ENCODE results near the gene ZFPM1. TPM values are rescaled to one million over a fixed set of nuclear protein-coding genes. Genes with fewer than 3 reads are reported as not detected.

The ZFPM1 gene
- total RNA-seq, 1 experiment from 2014 or later, result 0.75 TPM

DNA sequence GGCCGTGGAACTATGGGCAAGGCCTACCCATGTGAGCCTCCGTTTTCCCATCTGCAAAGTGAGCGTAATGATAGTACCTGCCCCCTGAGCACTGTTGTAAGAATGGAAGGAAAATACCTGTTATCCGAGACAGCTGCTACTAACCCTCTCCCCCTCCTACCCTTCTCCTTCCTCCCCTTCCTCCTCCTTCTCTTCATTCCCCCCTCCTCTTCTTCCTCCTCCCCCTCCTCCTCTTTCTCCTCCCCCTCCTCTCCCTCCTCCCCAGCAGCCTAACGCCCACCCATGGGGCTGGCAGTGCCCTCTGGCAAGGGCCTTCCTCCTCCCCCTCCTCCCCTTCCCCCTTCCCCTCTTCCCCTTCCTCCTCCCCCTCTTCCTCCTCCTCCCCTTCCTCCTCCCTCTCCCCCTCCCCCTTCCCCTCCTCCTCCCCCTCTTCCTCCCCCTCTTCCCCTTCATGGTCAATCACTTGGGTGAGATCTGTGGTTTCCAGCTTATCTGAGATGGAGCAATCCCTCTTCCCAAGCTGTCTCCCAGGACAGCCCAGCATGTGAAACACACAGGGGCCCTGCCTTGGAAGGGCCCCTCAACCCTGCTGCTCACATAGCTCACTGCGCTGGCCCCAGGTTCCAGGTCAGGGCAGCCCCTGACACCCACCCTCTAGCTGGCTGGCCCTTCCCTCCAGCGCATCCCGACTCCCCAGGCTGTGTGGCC is 6.4 kb downstream of the ZFPM1 start:
- no peak overlapping the region for H3K4me2 ChIP-seq (ENCODE audit: low read depth, low read length, poor library complexity, severe bottlenecking)
- no peak overlapping the region for H2AFZ ChIP-seq (ENCODE audit: low read length)
- no peak overlapping the region for H3K9ac ChIP-seq (ENCODE audit: low read length)
- no peak for DNase-seq
- H3K4me3 ChIP-seq (ENCODE audit: low read length), result no peak overlapping the region
- no peaks in the 10 kb centered on the region for H3K9me2 ChIP-seq (replicated peaks; ENCODE audit: insufficient read depth, low read length)
- no peaks in the 10 kb centered on the region; the same call in 1 of the 2 replicates for H3K27me3 ChIP-seq (ENCODE audit: low read length)
- peaks cover 4% of the 10 kb centered on the region; the same call in 1 of the 2 replicates for H4K20me1 ChIP-seq (ENCODE audit: insufficient read depth, low read depth, low read length)
- H3K36me3 ChIP-seq (ENCODE audit: insufficient read depth, low read length), result no peaks in the 10 kb centered on the region
- no peaks in the 10 kb centered on the region for H3K79me2 ChIP-seq (ENCODE audit: low read length)
- peaks cover 25% of the 10 kb centered on the region for H3K4me1 ChIP-seq (ENCODE audit: low read length)
- H3K9me3 ChIP-seq (ENCODE audit: low read length), result no peaks in the 10 kb centered on the region
- H3K27ac ChIP-seq (ENCODE audit: low read length), result no peak overlapping the region

GRCh38 chr16:88460496-88461330 is 7.6 kb downstream of the ZFPM1 start:
- Histone ChIP-seq H3K27me3 (ENCODE audit: low read length) (no peaks in the 10 kb centered on the region; the same call in 1 of the 2 replicates), H3K9me3 (ENCODE audit: low read length) (no peaks in the 10 kb centered on the region), H3K27ac (ENCODE audit: low read length) (no peak overlapping the region), H3K4me1 (ENCODE audit: low read length) (peaks cover 14% of the 10 kb centered on the region), H2AFZ (ENCODE audit: low read length) (no peak overlapping the region), H3K79me2 (ENCODE audit: low read length) (no peaks in the 10 kb centered on the region), H3K9ac (ENCODE audit: low read length) (no peak overlapping the region), H3K4me3 (ENCODE audit: low read length) (no peak overlapping the region), H4K20me1 (ENCODE audit: insufficient read depth, low read depth, low read length) (no peaks in the 10 kb centered on the region), H3K4me2 (ENCODE audit: low read depth, low read length, poor library complexity, severe bottlenecking) (no peak overlapping the region), H3K9me2 (replicated peaks; ENCODE audit: insufficient read depth, low read length) (no peaks in the 10 kb centered on the region), H3K36me3 (ENCODE audit: insufficient read depth, low read length) (no peaks in the 10 kb centered on the region)
- DNase-seq, result no peak

- Histone ChIP-seq H4K20me1 (ENCODE audit: insufficient read depth, low read depth, low read length) (no peaks in the 10 kb centered on the region), H3K9me2 (replicated peaks; ENCODE audit: insufficient read depth, low read length) (no peaks in the 10 kb centered on the region), H3K4me3 (ENCODE audit: low read length) (no peak overlapping the region), H3K9me3 (ENCODE audit: low read length) (no peaks in the 10 kb centered on the region), H2AFZ (ENCODE audit: low read length) (no peak overlapping the region), H3K27me3 (ENCODE audit: low read length) (no peaks in the 10 kb centered on the region; the same call in 1 of the 2 replicates), H3K4me1 (ENCODE audit: low read length) (peaks cover 5% of the 10 kb centered on the region), H3K27ac (ENCODE audit: low read length) (no peak overlapping the region), H3K9ac (ENCODE audit: low read length) (no peak overlapping the region), H3K36me3 (ENCODE audit: insufficient read depth, low read length) (no peaks in the 10 kb centered on the region), H3K4me2 (ENCODE audit: low read depth, low read length, poor library complexity, severe bottlenecking) (no peak overlapping the region), H3K79me2 (ENCODE audit: low read length) (no peaks in the 10 kb centered on the region)
- no peak for DNase-seq
These were observed 8.5 kb downstream of the ZFPM1 start for GRCh38 chr16:88461331-88462269.

GRCh38 chr16:88462396-88462795 is 9.3 kb downstream of the ZFPM1 start:
- H3K4me2 ChIP-seq (ENCODE audit: low read depth, low read length, poor library complexity, severe bottlenecking), result no peak overlapping the region
- no peak overlapping the region for H3K9ac ChIP-seq (ENCODE audit: low read length)
- no peak overlapping the region for H3K27ac ChIP-seq (ENCODE audit: low read length)
- H3K9me2 ChIP-seq (replicated peaks; ENCODE audit: insufficient read depth, low read length), result no peaks in the 10 kb centered on the region
- no peaks in the 10 kb centered on the region for H3K9me3 ChIP-seq (ENCODE audit: low read length)
- H4K20me1 ChIP-seq (ENCODE audit: insufficient read depth, low read depth, low read length), result no peaks in the 10 kb centered on the region
- H3K36me3 ChIP-seq (ENCODE audit: insufficient read depth, low read length), result no peaks in the 10 kb centered on the region
- H3K79me2 ChIP-seq (ENCODE audit: low read length), result no peaks in the 10 kb centered on the region
- H2AFZ ChIP-seq (ENCODE audit: low read length), result no peak overlapping the region
- no peaks in the 10 kb centered on the region for H3K27me3 ChIP-seq (ENCODE audit: low read length)
- no peaks in the 10 kb centered on the region for H3K4me1 ChIP-seq (ENCODE audit: low read length)
- no peak for DNase-seq
- H3K4me3 ChIP-seq (ENCODE audit: low read length), result no peak overlapping the region

DNA sequence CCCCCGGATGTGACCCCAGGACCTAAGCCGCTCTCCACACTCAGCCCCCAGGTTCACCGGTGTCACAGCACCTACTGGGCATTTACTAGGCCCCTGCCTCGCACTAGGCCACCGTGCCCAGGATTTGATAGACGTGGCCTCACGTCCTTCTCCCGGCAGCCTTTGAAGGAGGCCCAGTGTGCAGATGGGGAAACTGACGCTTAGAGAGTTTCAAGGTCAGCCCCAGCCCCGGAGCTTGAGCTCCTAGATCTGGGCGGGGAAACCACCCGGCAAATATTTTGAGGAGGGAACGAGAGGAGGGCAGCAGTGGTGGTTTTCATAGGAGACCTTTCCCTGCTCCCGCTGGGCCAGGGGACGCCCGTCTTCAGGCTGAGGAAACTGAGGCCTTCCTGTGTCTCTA is 10.3 kb downstream of the ZFPM1 start:
- no peaks in the 10 kb centered on the region for H3K9me2 ChIP-seq (replicated peaks; ENCODE audit: insufficient read depth, low read length)
- H4K20me1 ChIP-seq (ENCODE audit: insufficient read depth, low read depth, low read length), result no peaks in the 10 kb centered on the region
- no peaks in the 10 kb centered on the region for H3K9me3 ChIP-seq (ENCODE audit: low read length)
- DNase-seq, result no peak
- no peak overlapping the region for H3K9ac ChIP-seq (ENCODE audit: low read length)
- no peak overlapping the region for H3K27ac ChIP-seq (ENCODE audit: low read length)
- no peak overlapping the region for H2AFZ ChIP-seq (ENCODE audit: low read length)
- H3K27me3 ChIP-seq (ENCODE audit: low read length), result no peaks in the 10 kb centered on the region
- no peak overlapping the region for H3K4me3 ChIP-seq (ENCODE audit: low read length)
- H3K4me2 ChIP-seq (ENCODE audit: low read depth, low read length, poor library complexity, severe bottlenecking), result no peak overlapping the region
- no peaks in the 10 kb centered on the region; the same call in 1 of the 2 replicates for H3K4me1 ChIP-seq (ENCODE audit: low read length)
- no peaks in the 10 kb centered on the region for H3K36me3 ChIP-seq (ENCODE audit: insufficient read depth, low read length)
- no peaks in the 10 kb centered on the region for H3K79me2 ChIP-seq (ENCODE audit: low read length)

GRCh38 chr16:88464447-88465318 is 11.6 kb downstream of the ZFPM1 start:
- Histone ChIP-seq H3K9ac (ENCODE audit: low read length) (no peak overlapping the region), H3K79me2 (ENCODE audit: low read length) (no peaks in the 10 kb centered on the region), H3K27me3 (ENCODE audit: low read length) (no peaks in the 10 kb centered on the region), H2AFZ (ENCODE audit: low read length) (no peak overlapping the region), H3K27ac (ENCODE audit: low read length) (no peak overlapping the region), H3K4me2 (ENCODE audit: low read depth, low read length, poor library complexity, severe bottlenecking) (no peak overlapping the region), H3K4me3 (ENCODE audit: low read length) (no peak overlapping the region), H3K36me3 (ENCODE audit: insufficient read depth, low read length) (no peaks in the 10 kb centered on the region), H3K4me1 (ENCODE audit: low read length) (no peaks in the 10 kb centered on the region; the same call in 1 of the 2 replicates), H4K20me1 (ENCODE audit: insufficient read depth, low read depth, low read length) (no peaks in the 10 kb centered on the region), H3K9me2 (replicated peaks; ENCODE audit: insufficient read depth, low read length) (no peaks in the 10 kb centered on the region), H3K9me3 (ENCODE audit: low read length) (no peaks in the 10 kb centered on the region)
- DNase-seq, result no peak

- no peaks in the 10 kb centered on the region for H4K20me1 ChIP-seq (ENCODE audit: insufficient read depth, low read depth, low read length)
- no peaks in the 10 kb centered on the region for H3K9me3 ChIP-seq (ENCODE audit: low read length)
- DNase-seq, result no peak
- no peaks in the 10 kb centered on the region for H3K79me2 ChIP-seq (ENCODE audit: low read length)
- H3K27ac ChIP-seq (ENCODE audit: low read length), result no peak overlapping the region
- H3K9ac ChIP-seq (ENCODE audit: low read length), result no peak overlapping the region
- no peaks in the 10 kb centered on the region; the same call in 1 of the 2 replicates for H3K4me1 ChIP-seq (ENCODE audit: low read length)
- H3K27me3 ChIP-seq (ENCODE audit: low read length), result no peaks in the 10 kb centered on the region
- H3K36me3 ChIP-seq (ENCODE audit: insufficient read depth, low read length), result no peaks in the 10 kb centered on the region
- no peaks in the 10 kb centered on the region for H3K9me2 ChIP-seq (replicated peaks; ENCODE audit: insufficient read depth, low read length)
- no peak overlapping the region for H3K4me2 ChIP-seq (ENCODE audit: low read depth, low read length, poor library complexity, severe bottlenecking)
- no peak overlapping the region for H2AFZ ChIP-seq (ENCODE audit: low read length)
- no peak overlapping the region for H3K4me3 ChIP-seq (ENCODE audit: low read length)
These were observed 12.4 kb downstream of the ZFPM1 start for GRCh38 chr16:88465387-88465983.

Data from Karpas-422 (cell line).